Progenitor cell of endocrine pancreas (in vitro differentiated cells): ENCODE measurements around the gene LRBA. TPM values are rescaled to one million over a fixed set of nuclear protein-coding genes. Genes with fewer than 3 reads are reported as not detected.

Source experiments
- DNase-seq: peaks from one replicate; pipeline ENCODE4 v3.0.0; 2021; ENCODE audit warnings: low spot score; ENCODE audit not compliant: unreplicated experiment
- H3K27ac Mint-ChIP-seq: 2 replicates; pipeline ENCODE4 v1.8.0; 2021; ENCODE audit warnings: mild to moderate bottlenecking, moderate library complexity, mixed read lengths
- H3K27me3 Mint-ChIP-seq: 2 replicates; pipeline ENCODE4 v1.8.0; 2021; ENCODE audit warnings: mixed read lengths
- H3K36me3 Mint-ChIP-seq: 2 replicates; pipeline ENCODE4 v1.8.0; 2022; ENCODE audit warnings: mixed read lengths; ENCODE audit not compliant: insufficient read depth
- H3K4me1 Mint-ChIP-seq: 2 replicates; pipeline ENCODE4 v1.8.0; 2021; ENCODE audit warnings: low read depth, mixed read lengths
- H3K4me3 Mint-ChIP-seq: 2 replicates; pipeline ENCODE4 v1.8.0; 2021; ENCODE audit warnings: low read depth, mild to moderate bottlenecking, moderate library complexity, mixed read lengths
- H3K9me3 Mint-ChIP-seq: 2 replicates; pipeline ENCODE4 v1.8.0; 2021; ENCODE audit warnings: low read depth, mixed read lengths
- total RNA-seq: library from RNA; stranded (reverse); gene quantifications from 2 replicates; pipeline ENCODE4 v1.2.1, GENCODE V29; 2021
- TF ChIP-seq, protein P1 (sequence below): fragments of 200-600 bp; sonication (generic); IDR thresholded peaks from one replicate; pipeline ENCODE4 v1.5.0; 2021; ENCODE audit warnings: antibody characterized with exemption, mild to moderate bottlenecking; ENCODE audit not compliant: unreplicated experiment

LRBA gene
- total RNA-seq, 1 donor from 2014 or later = 95.2 TPM

DNA sequence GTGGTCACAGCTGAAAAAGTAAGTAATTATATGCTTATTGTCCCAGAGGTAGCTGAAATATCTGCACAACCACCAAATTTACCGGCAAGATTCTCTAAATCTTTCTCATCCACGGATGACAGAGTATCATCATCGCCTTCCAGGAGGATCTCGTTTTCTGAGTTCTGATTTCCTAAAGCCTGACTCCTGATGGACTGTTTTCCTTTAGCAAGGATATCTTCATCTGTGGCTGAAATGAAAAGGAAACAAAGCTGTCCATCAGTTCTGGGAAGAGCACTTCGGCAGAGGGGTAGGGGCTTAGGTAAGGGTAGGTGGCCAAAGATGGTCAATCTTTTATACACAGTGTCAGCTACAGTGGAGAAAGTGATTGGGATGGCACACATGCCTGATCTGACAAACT, 424.5 kb downstream of the LRBA start:
- Mint-ChIP-seq H3K4me1 (peaks cover 6% of the 10 kb centered on the region), H3K27me3 (peaks cover 20% of the 10 kb centered on the region), H3K27ac (no peak overlapping the region), H3K4me3 (no peak overlapping the region), H3K36me3 (peaks cover 10% of the 10 kb centered on the region), H3K9me3 (no peaks in the 10 kb centered on the region)
- no peak for DNase-seq
- TF ChIP-seq, protein P1, sequence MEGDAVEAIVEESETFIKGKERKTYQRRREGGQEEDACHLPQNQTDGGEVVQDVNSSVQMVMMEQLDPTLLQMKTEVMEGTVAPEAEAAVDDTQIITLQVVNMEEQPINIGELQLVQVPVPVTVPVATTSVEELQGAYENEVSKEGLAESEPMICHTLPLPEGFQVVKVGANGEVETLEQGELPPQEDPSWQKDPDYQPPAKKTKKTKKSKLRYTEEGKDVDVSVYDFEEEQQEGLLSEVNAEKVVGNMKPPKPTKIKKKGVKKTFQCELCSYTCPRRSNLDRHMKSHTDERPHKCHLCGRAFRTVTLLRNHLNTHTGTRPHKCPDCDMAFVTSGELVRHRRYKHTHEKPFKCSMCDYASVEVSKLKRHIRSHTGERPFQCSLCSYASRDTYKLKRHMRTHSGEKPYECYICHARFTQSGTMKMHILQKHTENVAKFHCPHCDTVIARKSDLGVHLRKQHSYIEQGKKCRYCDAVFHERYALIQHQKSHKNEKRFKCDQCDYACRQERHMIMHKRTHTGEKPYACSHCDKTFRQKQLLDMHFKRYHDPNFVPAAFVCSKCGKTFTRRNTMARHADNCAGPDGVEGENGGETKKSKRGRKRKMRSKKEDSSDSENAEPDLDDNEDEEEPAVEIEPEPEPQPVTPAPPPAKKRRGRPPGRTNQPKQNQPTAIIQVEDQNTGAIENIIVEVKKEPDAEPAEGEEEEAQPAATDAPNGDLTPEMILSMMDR = no peak

DNA sequence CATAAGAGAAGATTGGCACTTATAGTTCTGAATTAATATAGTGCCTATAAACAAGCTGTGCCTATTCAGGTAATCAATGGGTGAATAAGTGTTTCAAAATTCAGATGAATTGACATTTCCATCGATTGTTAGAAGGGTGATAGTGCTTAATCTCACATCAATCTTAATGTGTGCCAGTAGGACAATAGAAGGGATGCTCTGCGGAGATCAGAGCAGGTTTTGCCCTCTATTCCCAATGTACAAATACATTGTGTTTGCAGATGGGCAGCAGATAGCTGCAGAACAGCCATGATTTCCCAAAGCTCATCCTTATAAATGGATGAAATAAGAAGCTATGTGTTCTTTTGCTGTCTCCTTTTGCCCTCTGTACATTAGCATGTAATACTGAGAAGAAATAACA, 425.9 kb downstream of the LRBA start:
- H3K4me3 Mint-ChIP-seq = no peak overlapping the region
- no peak overlapping the region for H3K27ac Mint-ChIP-seq
- peaks cover 11% of the 10 kb centered on the region for H3K36me3 Mint-ChIP-seq
- TF ChIP-seq, protein P1 = no peak
- H3K27me3 Mint-ChIP-seq = peaks cover 33% of the 10 kb centered on the region
- no peaks in the 10 kb centered on the region for H3K9me3 Mint-ChIP-seq
- no peak for DNase-seq
- peaks cover 6% of the 10 kb centered on the region for H3K4me1 Mint-ChIP-seq

DNA sequence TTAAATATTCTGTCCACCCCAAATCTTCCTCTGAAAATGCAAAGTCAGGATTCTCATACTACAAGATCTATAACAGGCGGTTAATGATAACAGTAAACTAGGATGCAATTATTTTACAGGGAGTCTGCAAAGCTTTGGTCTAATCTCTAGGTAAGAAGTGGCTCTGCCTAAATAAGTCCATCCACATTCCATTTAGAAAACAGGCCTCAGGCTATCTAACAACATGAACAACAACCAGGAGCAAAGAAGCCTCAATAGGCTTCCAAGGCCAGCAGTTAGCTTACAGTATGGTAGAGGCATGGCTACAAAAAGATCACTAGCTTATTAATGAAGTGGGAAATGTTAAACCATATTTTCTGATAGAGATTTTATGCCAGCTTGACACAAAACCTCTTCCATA, 426.8 kb downstream of the LRBA start:
- TF ChIP-seq, protein P1 = no peak
- H3K36me3 Mint-ChIP-seq = peaks cover 11% of the 10 kb centered on the region
- H3K4me1 Mint-ChIP-seq = peaks cover 14% of the 10 kb centered on the region
- H3K27me3 Mint-ChIP-seq = peaks cover 41% of the 10 kb centered on the region
- no peak overlapping the region for H3K4me3 Mint-ChIP-seq
- H3K27ac Mint-ChIP-seq = no peak overlapping the region
- no peak for DNase-seq
- no peaks in the 10 kb centered on the region for H3K9me3 Mint-ChIP-seq

DNA sequence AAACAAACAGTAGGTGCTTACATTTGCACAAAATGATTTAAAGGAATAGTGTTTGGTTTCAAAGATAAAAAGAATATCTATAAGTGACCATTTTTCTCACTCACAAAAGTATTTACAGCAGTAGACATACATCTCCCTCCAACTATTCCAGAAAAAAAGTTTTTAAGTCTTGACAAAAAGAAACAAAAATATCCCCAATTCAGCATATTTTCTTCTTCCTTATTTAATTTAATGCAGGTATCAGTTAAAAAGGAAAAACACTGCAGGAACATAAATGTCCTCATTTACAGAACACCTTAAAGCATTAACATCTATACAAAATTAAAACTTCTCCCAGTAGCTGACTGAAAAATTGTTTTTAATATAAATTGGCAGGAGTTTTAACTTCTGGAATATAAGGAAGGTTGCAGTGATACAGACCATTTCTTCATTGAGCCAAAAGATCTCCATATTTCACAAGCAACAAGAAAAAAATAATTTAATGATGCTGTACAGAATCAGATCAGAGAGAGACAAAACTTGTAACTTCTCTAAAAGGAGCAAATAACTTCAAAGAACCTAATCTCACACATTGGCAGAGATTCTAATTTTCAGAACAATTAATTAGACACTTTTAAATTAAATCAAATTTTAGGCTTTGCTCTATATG, 428.8 kb downstream of the LRBA start:
- TF ChIP-seq, protein P1 = no peak
- no peak for DNase-seq
- H3K4me1 Mint-ChIP-seq = peaks cover 22% of the 10 kb centered on the region
- H3K4me3 Mint-ChIP-seq = no peak overlapping the region
- H3K27me3 Mint-ChIP-seq = peaks cover 62% of the 10 kb centered on the region
- peaks cover 11% of the 10 kb centered on the region for H3K36me3 Mint-ChIP-seq
- H3K9me3 Mint-ChIP-seq = no peaks in the 10 kb centered on the region
- no peak overlapping the region for H3K27ac Mint-ChIP-seq

DNA sequence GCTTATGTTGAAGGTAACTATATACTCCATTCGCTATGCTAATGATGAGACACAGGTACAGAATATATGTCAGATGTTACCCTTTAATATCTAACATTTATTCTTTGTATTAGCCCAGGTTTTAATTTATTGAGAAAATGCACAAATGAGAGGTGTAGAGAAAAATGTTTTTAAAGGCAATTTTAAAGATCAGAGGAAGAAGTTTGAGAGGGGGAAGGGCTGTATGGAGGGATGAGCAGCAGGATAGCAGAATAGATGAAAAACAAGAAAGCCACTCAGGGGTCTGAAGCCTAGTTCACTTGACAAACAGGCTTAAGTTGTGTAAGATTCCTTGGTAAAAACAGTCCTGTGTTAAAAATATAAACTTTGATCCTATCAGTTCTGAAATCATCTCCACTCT, 429.5 kb downstream of the LRBA start:
- Mint-ChIP-seq H3K4me3 (no peak overlapping the region), H3K36me3 (peaks cover 9% of the 10 kb centered on the region), H3K9me3 (no peaks in the 10 kb centered on the region), H3K4me1 (peaks cover 22% of the 10 kb centered on the region), H3K27me3 (peaks cover 68% of the 10 kb centered on the region), H3K27ac (no peak overlapping the region)
- DNase-seq = no peak
- TF ChIP-seq, protein P1 = no peak
